Fibroblast of lung (primary cell): ENCODE data around the gene PRAMEF20.

ENCODE experiments used
- CTCF ChIP-seq, 2 donors: IDR thresholded peaks in 1 of 2; conservative IDR thresholded peaks in 1 of 2; 1 replicate in 1 of 2; 2 replicates in 1 of 2; pipeline ENCODE4 v1.5.1; 2011 to 2012; ENCODE audit warnings: low read length in 2 of 2, control low read depth in 1 of 2, inconsistent platforms in 1 of 2, low read depth in 1 of 2, mild to moderate bottlenecking in 1 of 2
- EZH2 ChIP-seq: IDR thresholded peaks from 2 replicates; pipeline ENCODE4 v1.5.1; 2012; ENCODE audit warnings: low read length, control low read depth, mild to moderate bottlenecking; ENCODE audit errors: missing control alignments

DNA sequence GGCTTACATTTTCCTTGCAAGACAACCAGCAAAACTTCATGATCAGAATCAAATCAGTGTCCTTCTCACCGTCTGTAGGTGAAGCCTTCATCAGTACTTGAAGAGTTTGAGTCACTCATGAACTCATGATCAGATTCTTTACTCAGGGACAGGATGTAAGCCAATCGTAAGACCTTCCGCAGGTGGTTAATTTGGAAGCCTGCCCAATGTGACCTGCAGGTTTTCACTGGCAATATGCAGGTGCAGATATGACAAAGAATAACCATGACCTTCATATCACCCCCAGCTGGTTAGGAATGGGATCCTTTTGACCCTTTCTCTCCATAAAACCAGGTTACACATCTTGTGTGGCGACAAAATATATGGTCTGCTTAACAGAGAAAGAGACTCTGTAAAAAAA, 2.4 kb upstream of the PRAMEF20 start:
- TF ChIP-seq EZH2 (no peak), CTCF (conservative IDR thresholded peaks at IDR 0.05 in 1 of 2, IDR thresholded peaks at IDR 0.05 in 1 of 2; ENCODE audit: low read depth in 1 of 2, low read length in 2 of 2) (no peak)
